Uterus (tissue), 4 donors: ENCODE measurements around the gene CACNB2. TPM values are rescaled to one million over a fixed set of nuclear protein-coding genes. Genes with fewer than 3 reads are reported as not detected.

Experiments
- DNase-seq, 2 donors: peaks; one replicate each; pipeline ENCODE4 v3.0.0-alpha.2; 2019 to 2020
- H3K27ac ChIP-seq, 2 donors: fragments of 200-600 bp; sonication (generic); 1 replicate in 1 of 2; 2 replicates in 1 of 2; pipeline ENCODE4 v1.5.1; 2016 to 2018
- H3K27me3 ChIP-seq, 2 donors: fragments of 200-600 bp; sonication (generic); one replicate each; pipeline ENCODE4 v1.5.1; 2018 to 2019; ENCODE audit warnings: control low read depth in 1 of 2
- H3K36me3 ChIP-seq, 2 donors: fragments of 200-600 bp; sonication (generic); one replicate each; pipeline ENCODE4 v1.5.1; 2019; ENCODE audit warnings: control low read depth in 1 of 2
- H3K4me1 ChIP-seq, 2 donors: fragments of 200-600 bp; sonication (generic); one replicate each; pipeline ENCODE4 v1.5.1; 2018 to 2019; ENCODE audit warnings: control low read depth in 1 of 2
- H3K4me3 ChIP-seq, 2 donors: fragments of 200-600 bp; sonication (generic); 1 replicate in 1 of 2; 2 replicates in 1 of 2; pipeline ENCODE4 v1.5.1; 2018 to 2019; ENCODE audit warnings: mild to moderate bottlenecking in 1 of 2
- H3K9me3 ChIP-seq, 2 donors: fragments of 200-600 bp; sonication (generic); one replicate each; pipeline ENCODE4 v1.5.1; 2019; ENCODE audit warnings: control low read depth in 1 of 2
- CTCF ChIP-seq, 4 experiments: fragments of 200-600 bp in 2 of 4; fragments of 450-650 bp in 2 of 4; sonication (generic) in 2 of 4; IDR thresholded peaks; one replicate each; pipeline ENCODE4 v1.5.1; 2016 to 2019; ENCODE audit warnings: antibody characterized with exemption in 4 of 4, mild to moderate bottlenecking in 2 of 4, moderate library complexity in 1 of 4
- POLR2A ChIP-seq, 2 donors: fragments of 450-650 bp; IDR thresholded peaks; one replicate each; pipeline ENCODE4 v1.6.1; 2016; ENCODE audit warnings: antibody characterized with exemption in 2 of 2, mild to moderate bottlenecking in 1 of 2, moderate library complexity in 1 of 2
- intact Hi-C: fragments of 100-400 bp; cut with DNase I; formaldehyde crosslinking; loops from one replicate; pipeline ENCODE4 v1.15.1; 2023; ENCODE audit warnings: low total_unique reads
- total RNA-seq, 4 donors: library from RNA; depleted of rRNA in 3 of 4; stranded (reverse); fragments of >200 nt in 3 of 4; gene quantifications; one replicate each; pipeline versions ENCODE4 v1.1.0 to v1.2.4, GENCODE V29; 2014 to 2023
- donor health status: DM: yes; HTN: yes; CAD: no.

The CACNB2 gene
- total RNA-seq, 4 donors from 2014 or later, result 19.4 to 33.0 (median 27.0) TPM

- H3K27me3 ChIP-seq, result no peaks in the 10 kb centered on the region
- peaks cover 5 to 14% of the 10 kb centered on the region in 2 donors for H3K4me1 ChIP-seq
- DNase-seq, result no peak
Measured at GRCh38 chr10:18197706-18198105, 57.5 kb downstream of the CACNB2 start.

GRCh38 chr10:18201877-18202276 is 61.7 kb downstream of the CACNB2 start:
- peak overlapping the region in 1 of 2 donors; percentile 78 for H3K27ac ChIP-seq
- no peaks in the 10 kb centered on the region for H3K36me3 ChIP-seq
- no peak for TF ChIP-seq CTCF (IDR thresholded peaks at IDR 0.05)
- TF ChIP-seq POLR2A (IDR thresholded peaks at IDR 0.05), result no peak
- no peak for DNase-seq
- no peaks in the 10 kb centered on the region for H3K27me3 ChIP-seq
- peaks cover 0 to 6% of the 10 kb centered on the region in 2 donors for H3K4me1 ChIP-seq
- intact Hi-C loops, result no loop called here
- H3K9me3 ChIP-seq, result no peaks in the 10 kb centered on the region
- H3K4me3 ChIP-seq, result no peak overlapping the region

More at GRCh38 chr10:18197706-18198105, 57.5 kb downstream of the CACNB2 start:
- H3K4me3 ChIP-seq, result no peak overlapping the region
- intact Hi-C loops, result no loop called here
- H3K27ac ChIP-seq, result peak overlapping the region; percentile 84 to 87
- no peaks in the 10 kb centered on the region for H3K9me3 ChIP-seq
- H3K36me3 ChIP-seq, result no peaks in the 10 kb centered on the region
- TF ChIP-seq CTCF (IDR thresholded peaks at IDR 0.05), result no peak
- TF ChIP-seq POLR2A (IDR thresholded peaks at IDR 0.05), result no peak

GRCh38 chr10:18202680-18203460 is 62.6 kb downstream of the CACNB2 start:
- Histone ChIP-seq H3K4me1 (peaks cover 0 to under 1% of the 10 kb centered on the region in 2 donors), H3K4me3 (no peak overlapping the region), H3K9me3 (no peaks in the 10 kb centered on the region)

GRCh38 chr10:18203471-18203870 is 63.2 kb downstream of the CACNB2 start:
- Histone ChIP-seq H3K4me1 (no peaks in the 10 kb centered on the region), H3K4me3 (no peak overlapping the region), H3K27me3 (no peaks in the 10 kb centered on the region), H3K36me3 (no peaks in the 10 kb centered on the region), H3K9me3 (no peaks in the 10 kb centered on the region), H3K27ac (peak overlapping the region; percentile 56 to 78)
- intact Hi-C loops, result no loop called here
- DNase-seq, result no peak
- TF ChIP-seq CTCF (IDR thresholded peaks at IDR 0.05) (no peak), POLR2A (IDR thresholded peaks at IDR 0.05) (no peak)

More at GRCh38 chr10:18202680-18203460, 62.6 kb downstream of the CACNB2 start:
- intact Hi-C loops, result no loop called here
- DNase-seq, result no peak
- no peak for TF ChIP-seq POLR2A (IDR thresholded peaks at IDR 0.05)
- no peak for TF ChIP-seq CTCF (IDR thresholded peaks at IDR 0.05)
- H3K27me3 ChIP-seq, result no peaks in the 10 kb centered on the region
- H3K27ac ChIP-seq, result peak overlapping the region; percentile 56 to 78
- no peaks in the 10 kb centered on the region for H3K36me3 ChIP-seq

- Histone ChIP-seq H3K9me3 (no peaks in the 10 kb centered on the region), H3K4me3 (no peak overlapping the region), H3K27me3 (no peaks in the 10 kb centered on the region), H3K27ac (peak overlapping the region in 1 of 2 donors; percentile 78), H3K36me3 (no peaks in the 10 kb centered on the region), H3K4me1 (no peaks in the 10 kb centered on the region)
- DNase-seq, result no peak
- TF ChIP-seq CTCF (IDR thresholded peaks at IDR 0.05), result no peak
- no peak for TF ChIP-seq POLR2A (IDR thresholded peaks at IDR 0.05)
- intact Hi-C loops, result no loop called here
Measured at GRCh38 chr10:18204039-18204835, 64.0 kb downstream of the CACNB2 start.
